ENCODE data around the gene SFI1. TPM values are rescaled to one million over a fixed set of nuclear protein-coding genes. Genes with fewer than 3 reads are reported as not detected.

The SFI1 gene
- total RNA-seq, 4 donors from 2014 or later, result 31.1 to 57.6 (median 43.1) TPM

- 93 to 95% methylated on average over 1 of the region's 1 CpG for WGBS, 2 donors
- Histone ChIP-seq H3K4me3 (replicated peaks in 1 of 3) (no peak overlapping the region), H3K27ac (no peak overlapping the region), H3K9me3 (no peaks in the 10 kb centered on the region), H3K27me3 (no peaks in the 10 kb centered on the region), H3K36me3 (peaks cover 17 to 22% of the 10 kb centered on the region in 2 donors), H3K4me1 (peaks cover 24 to 28% of the 10 kb centered on the region in 2 donors)
- TF ChIP-seq CTCF (IDR thresholded peaks at IDR 0.05), result no peak
- no peak for TF ChIP-seq POLR2A (IDR thresholded peaks at IDR 0.05)
- intact Hi-C loops (cut with DNase I), result loop anchor here (10.0 kb wide), 1 partner anchor 178 kb away; no protein-coding TSS in a partner anchor
- no peak for DNase-seq
These were observed 126.6 kb downstream of the SFI1 start for GRCh38 chr22:31622980-31623379.

- no peaks in the 10 kb centered on the region for H3K27me3 ChIP-seq
- intact Hi-C loops (cut with DNase I), result loop anchor here (10.0 kb wide), 1 partner anchor 179 kb away; no protein-coding TSS in a partner anchor
- H3K9me3 ChIP-seq, result no peaks in the 10 kb centered on the region
- peaks cover 27 to 31% of the 10 kb centered on the region in 2 donors for H3K4me1 ChIP-seq
- H3K36me3 ChIP-seq, result peaks cover 12 to 22% of the 10 kb centered on the region in 2 donors
- TF ChIP-seq CTCF (IDR thresholded peaks at IDR 0.05), result no peak
- no peak for TF ChIP-seq POLR2A (IDR thresholded peaks at IDR 0.05)
- 91 to 98% methylated on average over 7 to 13 of the region's 18 CpGs for WGBS, 2 donors
- DNase-seq, result no peak
- no peak overlapping the region for H3K27ac ChIP-seq
- H3K4me3 ChIP-seq (replicated peaks in 1 of 3), result no peak overlapping the region
These were observed 127.4 kb downstream of the SFI1 start for GRCh38 chr22:31623592-31624304.

DNA sequence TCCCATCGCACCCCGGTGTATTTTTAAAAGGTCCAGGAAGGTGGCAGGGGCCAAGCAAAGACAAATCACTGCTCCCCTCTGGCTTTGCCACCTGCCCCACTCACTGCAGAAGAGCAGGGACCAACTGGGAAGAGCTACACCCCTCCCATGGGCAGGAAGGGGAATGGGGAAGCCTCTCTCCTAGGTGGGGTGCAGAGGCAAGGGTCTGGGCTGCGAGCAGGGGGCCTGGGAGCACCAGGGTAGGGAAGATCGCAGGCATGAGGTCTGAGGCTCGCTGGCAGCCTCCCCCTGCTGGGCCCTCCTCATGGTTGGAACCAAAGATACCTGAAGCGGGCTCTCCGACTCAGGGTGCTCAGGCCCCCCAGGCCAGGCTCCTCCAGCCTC lies 128.9 kb downstream of the SFI1 start:
- intact Hi-C loops (cut with DNase I), result loop anchor here (10.0 kb wide), 1 partner anchor 180 kb away; no protein-coding TSS in a partner anchor

DNA sequence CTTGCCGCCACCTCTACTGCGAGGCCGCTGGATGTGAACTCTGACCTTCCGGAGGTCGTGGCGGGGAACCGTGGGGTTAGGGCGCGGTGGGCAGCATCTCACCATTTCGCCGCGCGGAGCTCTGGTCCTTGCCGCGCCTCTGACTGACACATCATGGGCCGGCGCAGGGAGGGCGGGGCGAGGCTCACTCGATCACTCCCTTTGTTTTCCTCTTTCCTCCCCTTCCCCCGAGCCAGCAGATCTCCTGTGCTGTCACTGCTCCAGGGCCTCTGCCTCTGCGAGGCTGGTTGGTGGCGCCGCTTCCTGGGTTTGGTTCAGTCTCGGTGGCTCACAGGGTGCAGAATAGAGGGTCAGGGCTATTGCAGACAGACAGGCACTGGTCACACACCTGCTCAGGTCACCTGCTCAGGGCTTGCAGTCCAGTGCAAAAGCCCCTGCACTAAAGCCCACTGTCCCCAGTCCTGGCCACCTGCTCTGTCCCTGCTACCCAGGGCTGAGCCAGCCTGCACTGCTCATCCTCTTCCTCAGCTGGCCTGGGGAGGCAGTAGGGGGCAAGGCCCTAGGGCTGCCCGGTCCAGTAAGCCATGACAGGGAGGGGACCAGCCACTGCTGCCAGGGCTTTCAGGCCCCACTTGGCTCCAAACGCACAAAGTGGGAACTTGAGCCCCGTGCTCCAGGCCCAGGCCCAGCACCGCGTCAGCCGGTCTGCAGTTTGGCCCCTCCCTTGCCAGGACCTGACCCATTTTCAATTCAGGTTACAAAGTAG lies 129.5 kb downstream of the SFI1 start:
- H3K36me3 ChIP-seq, result peaks cover 0 to 4% of the 10 kb centered on the region in 2 donors
- no peaks in the 10 kb centered on the region for H3K9me3 ChIP-seq
- intact Hi-C loops (cut with DNase I), result loop anchor here (10.0 kb wide), 1 partner anchor 181 kb away; no protein-coding TSS in a partner anchor
- peak; percentile 52 to 55 for DNase-seq
- peaks cover 36 to 43% of the 10 kb centered on the region in 2 donors for H3K4me1 ChIP-seq
- WGBS, 2 donors, result 53 to 57% methylated on average over 25 to 30 of the region's 31 CpGs
- H3K27me3 ChIP-seq, result no peaks in the 10 kb centered on the region
- H3K4me3 ChIP-seq (replicated peaks in 1 of 3), result peak overlapping the region in 1 of 3 donors; percentile 1
- TF ChIP-seq CTCF (IDR thresholded peaks at IDR 0.05) (no peak), POLR2A (IDR thresholded peaks at IDR 0.05) (no peak)
- peak overlapping the region; percentile 25 to 85 (median 72) for H3K27ac ChIP-seq

More for the DNA sequence above, 128.9 kb downstream of the SFI1 start:
- no peak for DNase-seq
- 76 to 87% methylated on average over 5 to 7 of the region's 7 CpGs for WGBS, 2 donors
- peaks cover 34 to 43% of the 10 kb centered on the region in 2 donors for H3K4me1 ChIP-seq
- H3K36me3 ChIP-seq, result peaks cover 2 to 10% of the 10 kb centered on the region in 2 donors
- no peaks in the 10 kb centered on the region for H3K9me3 ChIP-seq
- TF ChIP-seq CTCF (IDR thresholded peaks at IDR 0.05) (no peak), POLR2A (IDR thresholded peaks at IDR 0.05) (no peak)
- no peaks in the 10 kb centered on the region for H3K27me3 ChIP-seq
- peak overlapping the region in 1 of 3 donors; percentile 1 for H3K4me3 ChIP-seq (replicated peaks in 1 of 3)
- H3K27ac ChIP-seq, result peak overlapping the region in 1 of 3 donors; percentile 23

Measured in thyroid gland (tissue), 4 donors.